H1 (cell line): ENCODE data around the gene TYK2. TPM values are rescaled to one million over a fixed set of nuclear protein-coding genes. Genes with fewer than 3 reads are reported as not detected.

ENCODE experiments used
- CTCF ChIA-PET: fragments of 300-600 bp; sonication (Branson Sonifier 250); formaldehyde crosslinking; loops from one replicate; lab custom pipeline; 2021; ENCODE audit not compliant: partially characterized antibody; lab: Charles Lee
- POLR2A ChIA-PET: fragments of 300-600 bp; sonication (Branson Sonifier 250); formaldehyde crosslinking; loops from one replicate; lab custom pipeline; 2021; ENCODE audit warnings: inconsistent platforms; ENCODE audit not compliant: partially characterized antibody; lab: Charles Lee
- DNase-seq, 2 experiments: peaks; one replicate each; pipeline versions ENCODE4 v3.0.0 to v3.0.0-alpha.2; 2010 to 2022; ENCODE audit warnings: low spot score in 2 of 2, low read depth in 1 of 2, mixed read lengths in 1 of 2
- FAIRE-seq: peaks from 2 replicates; lab custom pipeline; 2011; peaks lifted over from hg19 to GRCh38; lab: Jason Lieb, UNC
- H2AFZ ChIP-seq: 2 replicates; pipeline ENCODE4 v1.8.1; 2012; ENCODE audit warnings: low read length, inconsistent platforms
- H2AK5ac ChIP-seq: 2 replicates; pipeline ENCODE4 v1.6.1; 2013; ENCODE audit warnings: low read depth, low read length
- H2BK120ac ChIP-seq: replicated peaks from 2 replicates; pipeline ENCODE3; 2013; ENCODE audit warnings: low read depth, low read length, inconsistent platforms
- H2BK12ac ChIP-seq: 2 replicates; pipeline ENCODE4 v1.6.1; 2013; ENCODE audit warnings: low read depth, low read length
- H2BK15ac ChIP-seq: 2 replicates; pipeline ENCODE4 v1.6.1; 2013; ENCODE audit warnings: low read length
- H2BK20ac ChIP-seq: 2 replicates; pipeline ENCODE4 v1.6.1; 2013; ENCODE audit warnings: low read length
- H2BK5ac ChIP-seq: 2 replicates; pipeline ENCODE4 v1.6.1; 2013; ENCODE audit warnings: low read depth, low read length
- H3K14ac ChIP-seq: 2 replicates; pipeline ENCODE4 v1.6.1; 2013; ENCODE audit warnings: inconsistent platforms; ENCODE audit not compliant: insufficient read length
- H3K18ac ChIP-seq: 2 replicates; pipeline ENCODE4 v1.6.1; 2013; ENCODE audit warnings: low read length; ENCODE audit errors: extremely low read depth
- H3K23ac ChIP-seq: 2 replicates; pipeline ENCODE4 v1.6.1; 2013; ENCODE audit warnings: inconsistent platforms; ENCODE audit not compliant: insufficient read length
- H3K23me2 ChIP-seq: 2 replicates; pipeline ENCODE4 v1.6.1; 2013; ENCODE audit warnings: low read depth, low read length
- H3K27ac ChIP-seq: 2 replicates; pipeline ENCODE4 v1.6.1; 2011; ENCODE audit warnings: low read depth, low read length, inconsistent platforms
- H3K27me3 ChIP-seq, 4 experiments: replicated peaks in 1 of 4; 1 replicate in 1 of 4; 2 replicates in 3 of 4; pipeline versions ENCODE4 v1.6.1 to v1.8.1; 2011 to 2013; ENCODE audit warnings: low read length in 3 of 4, mild to moderate bottlenecking in 3 of 4, inconsistent platforms in 2 of 4, mixed read lengths in 2 of 4, moderate library complexity in 1 of 4; ENCODE audit not compliant: control insufficient read depth in 3 of 4, insufficient read depth in 3 of 4; ENCODE audit errors: extremely low read depth in 1 of 4
- H3K36me3 ChIP-seq, 4 experiments: 2 replicates each; pipeline versions ENCODE4 v1.6.1 to v1.8.1; 2011 to 2013; ENCODE audit warnings: mild to moderate bottlenecking in 4 of 4, low read length in 3 of 4, moderate library complexity in 2 of 4, control low read depth in 1 of 4, inconsistent platforms in 1 of 4; ENCODE audit not compliant: insufficient read depth in 4 of 4, control insufficient read depth in 2 of 4
- H3K4ac ChIP-seq: replicated peaks from 2 replicates; pipeline ENCODE3; 2013; ENCODE audit warnings: low read length, low read depth, mixed read lengths, inconsistent platforms; ENCODE audit not compliant: insufficient read length
- H3K4me1 ChIP-seq, 4 experiments: replicated peaks in 1 of 4; 1 replicate in 1 of 4; 2 replicates in 3 of 4; pipeline versions ENCODE4 v1.6.1 to v1.8.1; 2011 to 2013; ENCODE audit warnings: low read length in 3 of 4, inconsistent platforms in 2 of 4, mixed read lengths in 1 of 4; ENCODE audit not compliant: insufficient read depth in 4 of 4, control insufficient read depth in 3 of 4
- H3K4me2 ChIP-seq, 2 experiments: 2 replicates each; pipeline versions ENCODE4 v1.6.1 to v1.8.1; 2011 to 2013; ENCODE audit warnings: low read depth in 2 of 2, low read length in 2 of 2, control low read depth in 1 of 2, inconsistent platforms in 1 of 2, mild to moderate bottlenecking in 1 of 2; ENCODE audit not compliant: insufficient read depth in 1 of 2
- H3K4me3 ChIP-seq, 4 experiments: fragments of 200-600, 300-600 bp in 1 of 4; sonication (generic), shearing (Covaris generic), sonication (Bioruptor Twin) in 1 of 4; 2 replicates each; pipeline versions ENCODE4 v1.5.1 to v1.8.1; 2011 to 2016; ENCODE audit warnings: low read length in 4 of 4, low read depth in 3 of 4, control low read depth in 2 of 4, inconsistent platforms in 2 of 4, mild to moderate bottlenecking in 2 of 4, mixed read lengths in 1 of 4, moderate library complexity in 1 of 4; ENCODE audit not compliant: insufficient read depth in 2 of 4; ENCODE audit errors: extremely low read depth in 1 of 4
- H3K56ac ChIP-seq: replicated peaks from 2 replicates; pipeline ENCODE3; 2013; ENCODE audit warnings: low read depth, mild to moderate bottlenecking, mixed read lengths, low read length, inconsistent platforms; ENCODE audit not compliant: insufficient read length
- H3K79me1 ChIP-seq: 2 replicates; pipeline ENCODE4 v1.6.1; 2013; ENCODE audit warnings: low read depth, low read length, control low read depth
- H3K79me2 ChIP-seq, 2 experiments: 2 replicates each; pipeline versions ENCODE4 v1.6.1 to v1.8.1; 2012 to 2013; ENCODE audit warnings: low read length in 2 of 2, mild to moderate bottlenecking in 2 of 2, inconsistent platforms in 1 of 2; ENCODE audit not compliant: insufficient read depth in 2 of 2, control insufficient read depth in 1 of 2
- H3K9ac ChIP-seq, 4 experiments: replicated peaks in 1 of 4; 1 replicate in 1 of 4; 2 replicates in 3 of 4; pipeline versions ENCODE4 v1.6.1 to v1.8.1; 2011 to 2013; ENCODE audit warnings: low read depth in 3 of 4, low read length in 3 of 4, control low read depth in 2 of 4, mild to moderate bottlenecking in 2 of 4, moderate library complexity in 2 of 4, inconsistent platforms in 1 of 4; ENCODE audit errors: extremely low read depth in 1 of 4
- H3K9me3 ChIP-seq, 2 experiments: 2 replicates each; pipeline versions ENCODE4 v1.6.1 to v1.8.1; 2012 to 2013; ENCODE audit warnings: mild to moderate bottlenecking in 2 of 2, moderate library complexity in 2 of 2, control low read depth in 1 of 2, inconsistent platforms in 1 of 2, low read depth in 1 of 2, low read length in 1 of 2, mixed read lengths in 1 of 2; ENCODE audit not compliant: insufficient read depth in 2 of 2
- H4K20me1 ChIP-seq, 2 experiments: replicated peaks in 1 of 2; 2 replicates each; pipeline versions ENCODE3 to v1.8.1; 2011 to 2013; ENCODE audit warnings: inconsistent platforms in 2 of 2, low read length in 2 of 2, mild to moderate bottlenecking in 1 of 2; ENCODE audit not compliant: insufficient read depth in 2 of 2, control insufficient read depth in 1 of 2
- H4K5ac ChIP-seq: 2 replicates; pipeline ENCODE4 v1.6.1; 2013; ENCODE audit warnings: low read length, low read depth, mixed read lengths, inconsistent platforms; ENCODE audit not compliant: insufficient read length
- H4K8ac ChIP-seq: 2 replicates; pipeline ENCODE4 v1.8.0; 2013; ENCODE audit warnings: mild to moderate bottlenecking, moderate library complexity, low read length, inconsistent platforms; ENCODE audit not compliant: insufficient read depth; ENCODE audit errors: extremely low read depth
- H4K91ac ChIP-seq: replicated peaks from 2 replicates; pipeline ENCODE3; 2013; ENCODE audit warnings: low read length, mixed read lengths, inconsistent platforms; ENCODE audit not compliant: insufficient read length
- ASH2L ChIP-seq: fragments of 200-600, 300-600 bp; sonication (generic); IDR thresholded peaks from one replicate; pipeline ENCODE4 v1.7.1; 2017; ENCODE audit warnings: low read length
- CHD2 ChIP-seq: IDR thresholded peaks from 2 replicates; pipeline ENCODE4 v1.6.1; 2012; ENCODE audit warnings: low read length, improper control_type of control experiment
- EP300 ChIP-seq, 2 experiments: IDR thresholded peaks; 1 replicate in 1 of 2; 2 replicates in 1 of 2; pipeline ENCODE4 v1.6.1; 2011 to 2012; ENCODE audit warnings: low read depth in 2 of 2, low read length in 2 of 2, mild to moderate bottlenecking in 2 of 2, borderline replicate concordance in 1 of 2, inconsistent platforms in 1 of 2, moderate library complexity in 1 of 2
- TCF12 ChIP-seq: IDR thresholded peaks from 2 replicates; pipeline ENCODE4 v1.6.1; 2011; ENCODE audit warnings: low read depth, mild to moderate bottlenecking, low read length
- WGBS, 2 experiments: shearing (Covaris generic) in 1 of 2; methylation state at CpG; one replicate each; pipeline versions ENCODE4 v1.1.6 to v1.1.7; 2013 to 2015; ENCODE audit warnings: low lambda C conversion rate in 2 of 2, mixed read lengths in 2 of 2, inconsistent platforms in 1 of 2, low coverage in 1 of 2, missing lambda C conversion rate in 1 of 2; ENCODE audit not compliant: insufficient replicate concordance in 2 of 2, insufficient coverage in 1 of 2, insufficient read length in 1 of 2; ENCODE audit errors: extremely low coverage in 1 of 2, missing lambda C conversion rate in 1 of 2; 5-methylcytosine and 5-hydroxymethylcytosine counted together
- polyA plus RNA-seq, 7 experiments: library from polyadenylated mRNA; depleted of rRNA in 3 of 7; stranded (reverse) in 5 of 7; unstranded in 2 of 7; fragments of >200 nt in 5 of 7; fragments of 200-250 nt in 2 of 7; gene quantifications; 1 replicate in 5 of 7; 2 replicates in 1 of 7; 4 replicates in 1 of 7; pipeline versions ENCODE4 v1.2.1 to v1.2.3, GENCODE V29; 2011 to 2013; ENCODE audit warnings: missing spikeins in 2 of 7, mixed read lengths in 2 of 7
- total RNA-seq: library from RNA; stranded (reverse); fragmentation: NEBNext Ultra II Directional; extraction: Animal tissue kit (Norgen Biotek cat#: 25700); gene quantifications from 2 replicates; pipeline ENCODE4 v1.2.1, GENCODE V29; 2021
- TF ChIP-seq, protein P1 (sequence below): IDR thresholded peaks from 2 replicates; pipeline ENCODE4 v1.6.1; 2012; ENCODE audit warnings: inconsistent platforms

The TYK2 gene
- total and polyA plus RNA-seq, 2 of the 8 experiments (the other 6 are each of a cell fraction or from before 2014, with no cell fraction given) = 32.1 to 40.8 TPM

DNA sequence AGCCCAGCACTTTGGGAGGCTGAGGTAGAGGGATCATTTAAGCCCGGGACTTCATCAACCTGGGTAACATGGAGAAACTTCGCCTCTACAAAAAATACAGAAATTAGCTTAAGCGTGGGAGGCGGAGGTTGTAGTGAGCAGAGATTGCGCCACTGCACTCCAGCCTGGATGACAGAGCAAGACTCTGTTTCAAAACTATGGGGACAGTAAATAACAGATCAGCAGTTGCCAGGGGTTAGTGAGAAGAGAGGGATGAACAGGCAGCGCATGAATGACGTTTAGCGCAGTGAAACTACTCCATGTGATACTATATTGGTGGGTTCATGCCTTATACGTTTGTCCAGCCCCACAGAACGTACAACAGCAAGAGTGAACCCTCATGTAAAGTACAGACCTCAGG lies 33.9 kb downstream of the TYK2 start:
- no peak overlapping the region for H4K91ac ChIP-seq
- H2BK12ac ChIP-seq = no peak overlapping the region
- FAIRE-seq = no peak
- no peak overlapping the region for H3K4me2 ChIP-seq
- H3K79me2 ChIP-seq = no peaks in the 10 kb centered on the region
- no peak overlapping the region for H2AFZ ChIP-seq
- no peak overlapping the region for H3K4me3 ChIP-seq
- no peaks in the 10 kb centered on the region for H3K9me3 ChIP-seq
- no peak overlapping the region for H2AK5ac ChIP-seq
- H3K27ac ChIP-seq = no peak overlapping the region
- H2BK5ac ChIP-seq = no peak overlapping the region
- no peaks in the 10 kb centered on the region for H4K20me1 ChIP-seq
- no peaks in the 10 kb centered on the region for H3K4me1 ChIP-seq
- ChIA-PET CTCF (interaction anchor here (1.5 kb wide), 1 partner anchor 44 kb away, joined by 4 read pairs; no protein-coding TSS in a partner anchor), POLR2A (interaction anchor here (1.1 to 1.8 kb wide), 2 partner anchors 16 to 37 kb away, joined by 3 to 4 read pairs; partner anchors contain the start of gene ZGLP1)
- no peak overlapping the region for H2BK15ac ChIP-seq
- H3K36me3 ChIP-seq = peaks cover 0 to 5% (median 2%) of the 10 kb centered on the region in 4 experiments; a peak in 2 of 8 replicates
- TF ChIP-seq, protein P1, sequence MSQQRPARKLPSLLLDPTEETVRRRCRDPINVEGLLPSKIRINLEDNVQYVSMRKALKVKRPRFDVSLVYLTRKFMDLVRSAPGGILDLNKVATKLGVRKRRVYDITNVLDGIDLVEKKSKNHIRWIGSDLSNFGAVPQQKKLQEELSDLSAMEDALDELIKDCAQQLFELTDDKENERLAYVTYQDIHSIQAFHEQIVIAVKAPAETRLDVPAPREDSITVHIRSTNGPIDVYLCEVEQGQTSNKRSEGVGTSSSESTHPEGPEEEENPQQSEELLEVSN = no peak
- TF ChIP-seq TCF12 = no peak
- TF ChIP-seq CHD2 = no peak
- no peak for TF ChIP-seq ASH2L
- TF ChIP-seq EP300 (IDR thresholded peaks at IDR 0.05; ENCODE audit: borderline replicate concordance in 1 of 2, low read depth in 2 of 2, low read length in 2 of 2) = no peak
- no peaks in the 10 kb centered on the region for H3K27me3 ChIP-seq
- H3K14ac ChIP-seq = no peak overlapping the region
- H3K56ac ChIP-seq = no peak overlapping the region
- no peak overlapping the region for H3K9ac ChIP-seq
- no peak for DNase-seq
- no peaks in the 10 kb centered on the region for H3K23me2 ChIP-seq
- 89% methylated on average over 10 of the region's 10 CpGs; no CpG with 5 or more reads in 1 of the 2 experiments for WGBS, 2 experiments
- no peak overlapping the region for H3K4ac ChIP-seq
- no peaks in the 10 kb centered on the region for H3K79me1 ChIP-seq
- no peak overlapping the region for H3K23ac ChIP-seq
- no peak overlapping the region for H4K8ac ChIP-seq
- H4K5ac ChIP-seq = no peak overlapping the region
- no peak overlapping the region for H2BK120ac ChIP-seq
- H3K18ac ChIP-seq = no peak overlapping the region
- H2BK20ac ChIP-seq = no peak overlapping the region
